GM21576 (cell line): Measurements from ENCODE around the gene GRIA4.
"Not testable (repeated sequence)": the region's sequence is repeated elsewhere in the genome, so short reads cannot be mapped to it uniquely, and the experiment has no call there.

Source experiments
- ATAC-seq: cut with Tn5 transposase; IDR thresholded peaks from one replicate; pipeline ENCODE4 v1.9.1; 2021; ENCODE audit warnings: mild to moderate bottlenecking, moderate library complexity; ENCODE audit not compliant: unreplicated experiment

The GRIA4 gene

DNA sequence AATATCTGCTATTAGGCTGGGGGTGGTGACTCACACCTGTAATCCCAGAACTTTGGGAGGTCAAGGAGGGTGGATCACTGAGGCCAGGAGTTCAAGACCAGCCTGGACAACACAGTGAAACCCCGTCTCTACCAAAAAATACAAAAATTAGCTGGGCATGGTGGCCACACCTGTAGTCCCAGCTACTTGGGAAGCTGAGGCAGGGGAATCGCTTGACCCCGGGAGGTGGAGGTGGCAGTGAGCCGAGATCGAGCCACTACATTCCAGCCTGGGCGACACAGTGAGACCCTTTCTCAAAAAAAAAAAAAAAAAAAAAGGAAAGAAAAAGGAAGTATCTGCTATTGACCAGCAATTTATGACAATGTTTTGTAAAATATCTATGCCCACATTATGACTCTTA is 176.0 kb downstream of the GRIA4 start:
- not testable (repeated sequence) for ATAC-seq

DNA sequence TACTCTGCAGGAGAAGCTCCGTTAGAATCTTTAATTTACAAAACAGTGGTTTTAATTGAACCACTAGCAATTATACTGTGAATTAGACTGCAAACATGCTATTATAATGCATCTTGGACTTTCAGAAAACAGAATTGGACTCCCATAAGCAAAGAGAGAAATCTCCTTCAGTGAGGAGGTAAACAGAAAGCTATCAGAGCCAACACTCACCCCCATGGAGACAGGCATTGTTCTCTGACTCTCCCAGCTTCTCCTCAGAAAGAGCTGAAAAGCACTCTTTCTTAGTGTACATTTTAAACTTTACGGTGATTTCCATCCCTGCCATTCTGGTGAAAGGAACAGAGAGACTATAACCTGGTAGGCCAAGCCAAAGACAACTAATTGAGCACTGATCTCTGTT is 176.9 kb downstream of the GRIA4 start:
- no peak for ATAC-seq

DNA sequence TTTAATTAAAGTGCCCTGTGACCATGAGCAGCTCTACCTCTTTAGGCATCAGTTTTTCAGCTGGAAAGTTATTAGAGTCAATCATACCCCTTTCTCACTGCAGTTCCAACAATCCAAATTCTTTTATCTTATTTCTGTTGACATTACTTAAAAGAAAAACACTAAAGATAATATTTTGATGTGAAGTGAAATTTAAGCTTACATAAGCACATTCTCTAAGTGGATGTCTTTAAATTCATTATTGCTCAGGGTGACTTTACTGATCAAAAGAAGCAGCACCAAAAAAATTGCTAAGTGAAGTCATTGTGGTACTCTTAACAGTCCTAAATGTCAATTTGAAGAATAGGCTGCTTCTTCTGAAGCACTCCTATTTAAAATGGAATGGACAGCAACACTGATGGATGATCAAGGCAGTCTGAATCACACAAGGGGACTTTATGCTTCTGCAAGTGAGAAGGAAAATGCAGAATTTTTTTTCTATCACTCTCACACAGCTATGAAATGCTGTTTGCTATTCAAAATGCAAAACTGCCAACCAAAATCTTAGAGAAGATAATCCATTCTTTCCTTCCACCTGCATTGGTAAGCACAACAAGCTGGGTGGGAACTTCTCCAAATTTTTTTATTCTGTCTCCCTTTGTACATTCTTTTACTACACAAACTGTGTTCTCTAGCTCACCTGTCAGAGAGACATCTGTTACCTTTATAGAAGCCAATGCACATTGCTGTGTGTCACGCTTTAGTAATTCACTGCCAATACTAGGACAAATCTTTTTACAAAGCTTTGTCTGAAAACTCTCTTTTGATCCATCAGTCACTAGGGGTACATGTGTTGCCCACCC is 179.9 kb downstream of the GRIA4 start:
- no peak for ATAC-seq

DNA sequence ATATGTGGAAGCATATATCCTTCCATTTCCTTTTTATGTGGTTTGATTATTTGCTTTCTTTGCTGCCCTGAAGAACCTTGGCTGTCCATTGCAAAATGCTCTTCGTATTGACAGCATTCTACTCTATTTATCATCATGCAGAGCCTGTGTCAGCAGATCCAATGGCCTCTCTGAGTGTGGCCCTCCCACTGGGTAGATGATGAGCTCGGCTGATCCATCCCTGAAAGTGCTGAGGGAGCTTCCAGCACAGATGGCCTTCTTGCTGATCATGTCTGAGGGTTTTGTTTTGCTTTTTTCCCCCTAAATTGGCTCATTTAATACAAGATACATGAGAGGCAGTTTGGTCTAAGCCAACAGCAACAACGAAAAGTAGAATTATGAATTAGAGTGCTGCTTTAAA is 181.0 kb downstream of the GRIA4 start:
- ATAC-seq: no peak

DNA sequence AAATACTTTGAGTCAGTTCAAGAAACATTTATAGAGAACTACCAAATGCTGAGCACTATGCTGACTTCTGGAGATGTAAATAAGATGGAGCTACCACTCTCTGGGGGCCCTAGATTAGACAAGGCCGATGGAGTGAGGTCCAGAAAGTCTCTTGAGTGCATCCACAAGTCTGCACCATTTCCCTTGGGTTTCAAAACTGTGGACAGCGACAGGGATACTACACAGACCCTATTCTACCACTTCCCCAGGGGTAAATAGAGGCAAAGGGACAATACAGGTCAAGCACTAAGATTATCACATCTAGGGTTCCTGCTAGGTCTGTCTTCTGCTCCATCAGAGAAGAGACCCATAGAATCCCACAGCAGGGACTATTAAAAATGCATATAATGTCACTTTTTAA is 183.2 kb downstream of the GRIA4 start:
- no peak for ATAC-seq

DNA sequence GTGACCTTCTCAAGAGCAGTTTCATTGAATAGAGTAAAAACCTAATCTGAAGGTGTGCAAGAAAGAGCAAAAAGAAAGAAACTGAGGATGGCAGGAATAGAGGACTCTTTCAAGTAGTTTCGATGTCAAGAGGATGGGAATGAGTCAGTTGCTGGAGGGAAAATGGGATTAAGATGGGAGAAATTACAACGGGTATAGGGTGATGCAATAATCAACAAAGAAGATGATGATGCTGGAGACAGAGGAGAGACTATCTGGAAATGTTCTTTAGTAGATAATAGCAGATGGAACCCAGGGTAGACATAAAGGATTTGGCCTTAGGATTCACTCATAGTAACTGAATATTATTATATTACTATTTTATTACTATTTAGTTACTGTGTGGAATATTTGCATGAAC is 189.4 kb downstream of the GRIA4 start:
- ATAC-seq: no peak

DNA sequence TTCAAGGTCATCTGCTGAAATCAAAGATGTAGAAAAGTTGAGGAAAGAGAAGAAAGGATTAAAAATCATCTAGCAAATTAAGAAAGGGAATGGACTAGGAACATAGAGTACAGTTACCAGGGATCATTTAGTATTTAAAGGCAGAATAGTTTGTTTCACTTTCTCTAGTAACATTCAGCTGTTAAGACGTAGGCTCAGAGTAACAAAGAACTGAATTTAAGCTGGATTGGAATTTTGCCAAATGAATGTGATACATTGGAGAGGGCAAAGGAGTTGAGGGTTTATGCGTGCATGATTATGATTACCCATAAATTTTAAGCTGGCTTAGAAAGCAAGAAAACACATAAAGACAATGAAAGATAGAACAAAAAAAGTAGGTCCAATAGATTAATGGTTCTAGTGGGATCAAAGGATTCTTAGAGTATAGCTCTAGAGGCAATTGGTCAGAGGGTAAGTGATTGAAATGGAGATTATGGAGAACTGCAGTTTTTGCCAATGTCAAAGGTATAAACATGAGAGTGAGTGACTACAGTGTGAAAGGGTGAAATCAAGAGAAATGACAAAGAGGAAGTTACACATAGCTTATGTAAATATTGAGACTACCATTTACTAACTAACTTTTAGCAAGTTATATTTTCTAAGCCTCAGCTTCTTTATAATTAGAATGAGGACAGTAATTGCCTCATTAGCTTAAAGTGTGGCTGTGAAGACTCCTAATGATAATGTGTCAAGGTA is 190.0 kb downstream of the GRIA4 start:
- no peak for ATAC-seq

DNA sequence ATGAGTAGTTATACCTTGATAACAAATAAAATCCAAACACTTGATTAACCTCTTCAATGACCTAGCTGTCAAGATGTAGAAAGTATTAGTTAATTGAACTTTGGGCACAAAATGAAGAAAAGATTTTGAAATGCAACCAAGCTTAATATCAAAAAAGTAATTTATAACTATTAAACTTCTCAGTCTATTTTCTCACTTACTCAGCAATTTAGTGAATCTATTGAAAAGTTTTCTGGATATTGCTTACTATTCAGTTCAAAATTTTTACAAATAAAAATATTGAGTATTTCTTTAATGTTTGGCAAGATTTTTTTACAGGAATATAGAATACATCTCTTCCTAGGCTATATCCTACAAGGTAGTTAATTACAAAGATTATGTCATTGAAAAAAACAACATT is 192.5 kb downstream of the GRIA4 start:
- no peak for ATAC-seq

DNA sequence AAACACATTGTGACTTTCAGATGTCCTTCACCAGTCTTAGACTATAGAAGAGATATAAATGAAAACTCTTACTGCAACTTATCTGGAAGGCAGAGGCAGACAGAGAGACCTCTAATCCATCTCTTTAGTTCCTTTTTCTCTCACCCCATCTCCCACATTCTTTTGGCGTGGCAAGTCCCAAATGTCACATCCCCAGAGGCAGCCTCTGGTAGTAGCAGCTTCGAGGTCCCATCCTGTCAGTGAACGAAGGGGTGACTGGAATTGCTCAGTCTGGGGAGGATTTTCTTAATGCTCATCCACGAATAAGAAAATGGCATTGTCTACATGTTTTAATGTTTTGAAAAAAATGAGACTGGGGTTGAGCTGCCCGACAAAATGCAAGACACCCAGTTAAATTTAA is 201.4 kb downstream of the GRIA4 start:
- no peak for ATAC-seq

DNA sequence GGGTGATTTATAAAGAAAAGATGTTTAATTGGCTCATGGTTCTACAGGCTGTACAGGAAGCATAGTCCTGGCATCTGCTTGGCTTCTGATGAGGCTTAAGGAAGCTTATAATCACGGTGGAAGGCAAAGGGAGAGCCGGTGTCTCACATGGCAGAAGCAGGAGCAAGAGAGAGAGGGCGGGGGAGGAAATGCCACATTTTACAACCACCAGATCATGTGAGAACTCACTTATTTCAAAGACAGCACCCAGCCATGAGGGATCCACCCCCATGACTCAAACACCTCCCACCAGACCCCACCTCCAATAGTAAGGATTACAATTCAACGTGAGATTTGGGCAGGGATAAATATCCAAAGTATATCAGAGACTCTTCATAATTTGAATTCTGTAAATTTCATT is 211.5 kb downstream of the GRIA4 start:
- no peak for ATAC-seq

DNA sequence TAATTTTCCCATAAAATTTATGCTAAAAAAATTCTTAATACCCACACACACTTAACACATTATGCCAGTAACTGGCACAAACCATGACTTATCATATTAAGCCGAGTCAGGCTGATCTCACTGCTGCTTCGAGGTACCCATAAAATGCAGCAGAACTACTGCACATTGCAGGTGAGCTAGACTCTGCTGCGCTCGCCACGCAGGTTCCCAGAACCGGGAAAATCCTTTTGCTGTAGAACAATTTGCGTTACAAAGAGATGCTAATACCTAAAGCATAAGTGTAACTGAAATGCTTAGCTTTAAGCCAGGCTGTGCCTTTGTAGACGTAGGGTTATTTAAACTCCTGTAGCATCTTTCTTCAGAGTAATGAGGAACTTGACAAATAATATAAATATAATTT is 211.9 kb downstream of the GRIA4 start:
- ATAC-seq: no peak

DNA sequence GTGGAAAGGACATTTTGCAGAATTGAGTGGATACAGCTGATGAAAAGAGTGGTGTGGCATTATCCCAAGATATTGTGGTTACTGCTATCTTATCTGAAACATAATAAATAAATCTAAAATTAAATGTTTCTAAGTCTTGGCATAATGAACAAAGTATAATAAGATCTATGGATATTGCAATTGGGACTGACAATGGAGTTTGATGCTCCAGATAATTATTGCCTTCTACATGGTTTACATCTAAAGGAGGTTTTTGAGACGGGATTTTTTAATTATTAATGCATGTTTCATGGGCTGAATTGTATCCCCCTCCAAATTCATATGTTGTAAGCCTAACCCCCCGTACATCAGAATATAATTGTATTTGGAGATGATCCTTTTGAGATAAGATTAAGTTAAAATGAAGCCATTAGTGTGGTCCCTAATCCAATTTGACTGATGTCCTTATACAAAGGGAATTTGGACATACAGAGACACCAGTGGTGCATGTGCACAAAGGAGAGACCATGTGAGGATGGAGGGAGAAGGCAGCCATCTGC is 213.7 kb downstream of the GRIA4 start:
- no peak for ATAC-seq

DNA sequence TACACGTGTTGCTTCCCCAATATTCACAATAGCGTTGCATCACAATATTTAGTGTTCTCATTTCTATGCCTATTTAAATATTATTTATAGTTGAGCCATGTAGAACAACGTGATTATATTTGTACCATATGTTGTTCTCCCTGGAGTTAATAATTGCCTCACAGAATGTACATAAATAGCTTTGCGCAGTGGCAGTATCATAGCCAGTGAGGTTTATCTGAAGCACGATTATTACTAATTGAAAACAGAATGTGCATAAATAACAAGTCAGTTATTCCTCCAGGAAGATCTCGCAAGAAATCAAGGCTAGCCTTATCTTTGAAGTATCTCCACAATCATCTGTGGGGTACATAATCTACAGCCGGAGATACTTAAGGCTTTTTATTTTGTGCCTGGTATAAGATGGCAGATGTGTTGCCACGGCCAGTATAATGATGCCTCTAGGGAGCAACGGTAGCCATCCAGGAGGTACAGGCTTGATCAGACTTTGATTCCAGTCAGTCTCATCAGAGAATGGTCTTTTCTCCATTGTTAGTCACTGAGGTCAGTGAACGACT is 214.7 kb downstream of the GRIA4 start:
- no peak for ATAC-seq

DNA sequence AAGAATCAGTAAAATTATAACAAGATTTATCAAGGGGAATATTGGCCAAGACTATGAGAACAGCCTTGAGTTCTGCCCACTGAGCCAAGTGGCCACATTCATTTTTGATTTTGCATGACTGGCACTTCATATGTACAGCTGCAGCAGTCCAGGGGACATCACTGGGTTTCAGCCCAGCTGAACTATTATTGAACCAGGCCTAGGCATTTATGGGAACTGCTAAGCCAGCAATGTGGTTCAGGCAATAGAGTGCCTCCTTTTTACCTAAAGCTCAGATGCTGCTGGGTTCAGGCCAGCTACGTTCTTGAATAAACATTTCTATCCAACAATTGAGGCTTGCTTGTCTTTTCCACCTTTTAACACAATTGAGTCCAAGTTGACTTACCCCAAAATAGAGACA is 215.3 kb downstream of the GRIA4 start:
- no peak for ATAC-seq

DNA sequence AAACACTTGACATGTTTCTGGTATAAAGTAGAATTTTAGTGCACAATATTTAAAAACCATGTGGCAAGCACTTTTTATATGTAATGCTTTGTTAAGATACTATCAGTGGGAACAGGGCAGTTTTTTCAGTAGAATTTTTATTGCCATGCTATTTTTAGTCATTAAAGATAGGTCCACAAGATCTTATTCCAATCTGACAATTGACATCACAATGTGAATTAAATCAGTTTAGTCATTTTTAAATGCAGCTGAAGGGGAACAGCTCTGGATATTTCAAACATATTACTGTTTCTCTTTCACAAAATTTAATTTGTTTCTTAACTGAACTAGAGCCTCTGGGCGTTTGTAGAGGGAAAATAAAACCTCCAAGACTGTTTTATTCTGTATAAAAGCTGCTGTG is 218.0 kb downstream of the GRIA4 start:
- ATAC-seq: no peak

DNA sequence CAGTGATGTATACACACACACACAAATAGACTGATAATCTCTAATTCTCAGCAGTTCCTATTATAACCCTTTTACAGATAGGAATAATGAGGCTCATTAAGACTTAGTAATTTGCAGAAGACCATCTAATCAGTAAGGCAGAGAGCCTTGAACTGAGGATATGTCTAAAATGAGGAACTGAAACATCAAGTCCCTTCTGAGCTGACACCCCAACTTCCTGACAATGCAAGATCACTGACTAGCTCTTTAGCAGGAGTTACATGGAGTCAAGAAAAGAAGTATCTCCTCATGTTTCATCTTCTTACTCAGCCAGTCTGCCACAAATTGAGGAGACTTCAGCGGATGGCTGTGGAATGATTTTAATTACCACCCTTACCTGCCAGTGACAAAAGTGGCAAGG is 219.2 kb downstream of the GRIA4 start:
- peak; percentile 99 for ATAC-seq

DNA sequence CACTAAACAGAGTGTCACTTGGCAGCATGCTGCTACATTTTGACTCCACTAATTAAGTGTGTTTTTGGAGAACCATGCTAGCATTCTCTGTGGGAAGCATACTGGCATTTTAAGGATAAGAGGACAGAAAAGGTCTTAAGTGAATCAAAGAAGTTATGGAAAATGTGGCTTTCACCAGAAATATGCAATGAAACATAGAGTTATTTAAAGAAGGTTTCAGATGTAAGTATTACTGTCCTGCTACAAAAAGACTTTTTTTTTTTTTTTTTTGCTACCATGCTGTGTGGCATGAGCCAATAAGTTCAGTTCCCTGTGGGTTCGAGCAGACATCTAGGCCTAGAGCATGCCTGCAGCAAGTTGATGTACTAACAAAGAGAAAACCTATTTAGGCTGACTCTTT is 224.6 kb downstream of the GRIA4 start:
- no peak for ATAC-seq

DNA sequence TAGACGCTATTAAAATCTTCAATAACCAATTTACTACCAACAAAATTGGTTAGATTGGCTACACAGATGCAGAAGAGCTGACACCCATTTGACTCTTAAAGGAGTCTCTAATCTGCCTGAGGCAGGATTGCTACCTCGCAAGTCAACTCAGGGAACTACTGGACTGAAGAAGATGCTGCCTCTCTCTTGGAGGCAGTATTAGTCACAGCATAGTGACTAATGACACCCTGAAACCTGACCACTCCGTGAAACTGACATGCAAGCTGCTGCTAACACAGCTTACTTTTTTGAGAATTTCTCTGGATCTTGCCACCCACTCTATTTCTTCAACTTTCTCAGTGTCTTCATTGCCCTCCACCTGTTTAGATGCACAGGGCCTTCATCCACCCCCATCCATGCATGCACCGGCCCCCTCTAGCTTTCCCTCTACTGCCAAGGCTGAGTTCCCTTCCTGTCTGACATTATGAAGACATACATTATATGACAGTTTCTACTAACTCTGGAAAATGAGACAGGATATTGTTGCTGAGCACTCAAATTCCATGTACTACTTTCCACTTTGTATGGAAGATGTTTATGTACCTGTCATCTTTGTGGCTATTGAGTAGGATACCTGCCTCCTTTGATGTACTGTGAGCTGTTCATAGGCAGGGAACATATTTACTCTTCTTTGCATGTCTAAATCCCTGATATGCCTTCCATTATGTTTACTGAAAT is 229.0 kb downstream of the GRIA4 start:
- ATAC-seq: no peak

DNA sequence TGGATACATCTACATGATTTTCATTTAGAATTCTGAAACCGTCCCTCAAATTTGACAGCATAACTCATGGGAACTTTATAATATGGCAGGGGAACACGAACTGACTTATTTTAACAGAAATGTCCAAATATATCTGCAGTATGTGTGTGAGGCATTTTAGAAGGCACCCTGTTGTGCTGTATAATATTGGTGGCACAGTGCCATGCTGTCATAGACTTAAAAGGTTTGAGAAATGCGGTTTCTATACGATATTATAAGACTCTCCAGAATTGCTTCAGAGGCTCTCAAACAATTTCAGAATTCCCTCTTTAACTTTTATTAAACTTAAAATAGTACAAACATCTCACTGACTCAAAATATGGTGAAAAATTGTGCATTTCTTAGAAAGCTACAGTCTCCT is 230.5 kb downstream of the GRIA4 start:
- no peak for ATAC-seq

DNA sequence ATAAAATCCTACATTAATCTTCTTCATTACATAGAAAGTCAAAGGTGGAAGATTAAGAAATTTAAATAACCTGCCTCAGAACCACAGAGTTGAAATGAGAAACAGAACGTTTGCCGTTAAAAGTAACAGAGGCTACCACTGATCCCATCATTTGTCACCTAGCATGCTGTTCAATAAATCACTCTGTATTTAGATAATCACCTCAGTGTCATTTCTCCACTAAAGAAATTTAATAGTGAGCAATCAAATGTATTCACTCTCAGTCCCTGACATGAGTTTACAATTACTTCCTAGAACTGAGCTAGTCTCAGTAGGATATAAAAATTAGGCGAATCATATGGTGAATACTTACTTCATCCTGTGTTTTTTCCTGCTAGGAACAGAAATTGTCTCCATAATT is 242.5 kb downstream of the GRIA4 start:
- ATAC-seq: no peak

DNA sequence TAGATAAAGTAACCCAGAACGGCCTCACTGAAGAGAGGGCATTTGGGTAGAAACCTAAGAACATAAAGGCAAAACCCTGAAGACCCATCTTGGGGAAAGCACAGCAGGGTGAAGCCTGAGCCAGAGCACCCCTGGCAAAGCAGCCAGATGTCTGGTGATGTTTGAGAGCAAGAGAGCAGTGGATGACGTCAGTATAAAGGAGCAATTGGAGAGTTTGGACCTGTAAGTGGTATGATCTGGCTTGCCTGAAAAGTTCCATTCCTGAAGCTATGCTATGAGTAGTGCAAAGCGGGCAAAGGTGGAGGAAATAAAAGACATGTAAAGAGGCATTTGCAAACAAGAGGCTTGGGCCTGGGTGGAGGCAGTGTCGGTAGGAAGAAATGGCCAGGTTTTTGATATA is 244.4 kb downstream of the GRIA4 start:
- ATAC-seq: no peak
